HepG2 (cell line): ENCODE results near the gene UNC5C. TPM values are rescaled to one million over a fixed set of nuclear protein-coding genes. Genes with fewer than 3 reads are reported as not detected.

Source experiments
- ATAC-seq: fragments of 200-7000 bp; cut with Tn5 transposase; 3 replicates; pipeline ENCODE4 v1.9.1; 2020; ENCODE audit warnings: mild to moderate bottlenecking, moderate library complexity
- BruUV-seq: library from RNA; stranded (reverse); fragments of 400-500 nt; replicated peaks from 2 replicates; lab custom pipeline; 2021; lab: Mats Ljungman, UMichigan
- CTCF ChIA-PET: fragments of 300-600 bp; formaldehyde crosslinking; extraction: SDS; loops from one replicate; lab custom pipeline; 2021; ENCODE audit warnings: low total read pairs, inconsistent platforms, low intra/inter-chr PET ratio; lab: Yijun Ruan, JAX
- POLR2A ChIA-PET: fragments of 350-600 bp; sonication (Branson Sonifier 250); formaldehyde crosslinking; loops from one replicate; lab custom pipeline; 2020; ENCODE audit warnings: antibody characterized with exemption, inconsistent platforms; lab: Yijun Ruan, JAX
- DNase-seq: peaks from one replicate; pipeline ENCODE4 v3.0.0-alpha.2; 2015; ENCODE audit warnings: low spot score
- FAIRE-seq: peaks from 3 replicates; lab custom pipeline; 2011; peaks lifted over from hg19 to GRCh38; lab: Jason Lieb, UNC
- H2AFZ ChIP-seq: one replicate; pipeline ENCODE4 v1.6.1; 2011; ENCODE audit warnings: low read length, inconsistent platforms
- H3K27ac ChIP-seq: fragments of 300-600 bp; 3 replicates; pipeline ENCODE4 v1.8.0; 2011; ENCODE audit warnings: mixed run types, mild to moderate bottlenecking, mixed read lengths, low read length, inconsistent platforms; ENCODE audit not compliant: insufficient read depth; ENCODE audit errors: extremely low read length
- H3K27me3 ChIP-seq, 2 experiments: fragments of 200-600 bp in 1 of 2; 2 replicates in 1 of 2; 3 replicates in 1 of 2; pipeline versions ENCODE4 v1.6.0 to v1.8.0; 2011; ENCODE audit warnings: low read length in 2 of 2, mild to moderate bottlenecking in 2 of 2, moderate library complexity in 2 of 2, inconsistent platforms in 1 of 2; ENCODE audit not compliant: insufficient read depth in 2 of 2, control insufficient read depth in 1 of 2
- H3K36me3 ChIP-seq, 2 experiments: fragments of 200-600 bp in 1 of 2; replicated peaks in 1 of 2; 2 replicates in 1 of 2; 3 replicates in 1 of 2; pipeline versions ENCODE4 v1.5.1 to v1.8.0; 2011; ENCODE audit warnings: low read length in 2 of 2, inconsistent platforms in 1 of 2; ENCODE audit not compliant: insufficient read depth in 2 of 2, control insufficient read depth in 1 of 2
- H3K4me1 ChIP-seq: 2 replicates; pipeline ENCODE4 v1.5.1; 2012; ENCODE audit warnings: low read length, inconsistent platforms; ENCODE audit not compliant: insufficient read depth
- H3K4me2 ChIP-seq: 2 replicates; pipeline ENCODE4 v1.6.0; 2011; ENCODE audit warnings: low read depth, low read length, inconsistent platforms
- H3K4me3 ChIP-seq, 3 experiments: fragments of 200-600 bp in 1 of 3; sonication (generic), shearing (Covaris generic) in 1 of 3; replicated peaks in 1 of 3; 2 replicates each; pipeline ENCODE4 v1.5.1; 2011 to 2016; ENCODE audit warnings: low read length in 3 of 3, inconsistent platforms in 2 of 3, low read depth in 2 of 3, mild to moderate bottlenecking in 2 of 3, control low read depth in 1 of 3, mixed read lengths in 1 of 3; ENCODE audit not compliant: insufficient read depth in 1 of 3
- H3K79me2 ChIP-seq: one replicate; pipeline ENCODE4 v1.6.1; 2011; ENCODE audit warnings: low read length, inconsistent platforms; ENCODE audit not compliant: insufficient read depth
- H3K9ac ChIP-seq: 2 replicates; pipeline ENCODE4 v1.6.0; 2011; ENCODE audit warnings: mild to moderate bottlenecking, low read depth, low read length, inconsistent platforms; ENCODE audit not compliant: insufficient read depth
- H3K9me3 ChIP-seq: 2 replicates; pipeline ENCODE4 v1.5.1; 2012; ENCODE audit warnings: mild to moderate bottlenecking, low read length
- H4K20me1 ChIP-seq: 2 replicates; pipeline ENCODE4 v1.6.0; 2011; ENCODE audit warnings: inconsistent platforms, mild to moderate bottlenecking, low read length, moderate library complexity; ENCODE audit not compliant: insufficient read depth
- ATF7 ChIP-seq, 2 experiments: fragments of 450-650 bp in 1 of 2; sonication (generic) in 1 of 2; formaldehyde crosslinking in 1 of 2; IDR thresholded peaks; 2 replicates each; pipeline versions ENCODE4 v1.4.0 to v1.6.1; 2016 to 2020; ENCODE audit warnings: antibody characterized with exemption in 1 of 2, mild to moderate bottlenecking in 1 of 2, missing genetic modification reagents in 1 of 2
- BHLHE40 ChIP-seq: IDR thresholded peaks from 2 replicates; pipeline ENCODE4 v1.6.1; 2011; ENCODE audit warnings: low read length, improper control_type of control experiment
- FOXO1 ChIP-seq: sonication (generic); formaldehyde crosslinking; IDR thresholded peaks from 2 replicates; pipeline ENCODE4 v1.4.0; 2020; ENCODE audit warnings: missing genetic modification reagents
- HNRNPL ChIP-seq: fragments of 200-400 bp; formaldehyde crosslinking; IDR thresholded peaks from 2 replicates; pipeline ENCODE4 v1.6.1; 2017; ENCODE audit warnings: mild to moderate bottlenecking, low read depth, low read length
- KDM1A ChIP-seq: IDR thresholded peaks from 2 replicates; pipeline ENCODE4 v1.6.1; 2016; ENCODE audit warnings: missing compliant biosample characterization
- MYNN ChIP-seq: sonication (generic); formaldehyde crosslinking; IDR thresholded peaks from 2 replicates; pipeline ENCODE4 v1.4.0; 2020; ENCODE audit warnings: mild to moderate bottlenecking, low read depth, missing genetic modification reagents
- RBM39 ChIP-seq: fragments of 200-400 bp; formaldehyde crosslinking; IDR thresholded peaks from one replicate; pipeline ENCODE4 v1.6.1; 2018; ENCODE audit warnings: antibody characterized with exemption, mild to moderate bottlenecking, low read depth, low read length; ENCODE audit not compliant: poor library complexity, severe bottlenecking
- SOX6 ChIP-seq, 2 experiments: fragments of 450-650 bp in 1 of 2; sonication (generic) in 1 of 2; formaldehyde crosslinking in 1 of 2; IDR thresholded peaks; 2 replicates each; pipeline versions ENCODE4 v1.4.0 to v1.6.1; 2017 to 2020; ENCODE audit warnings: antibody characterized with exemption in 1 of 2, mild to moderate bottlenecking in 1 of 2, missing genetic modification reagents in 1 of 2
- SP1 ChIP-seq, 2 experiments: fragments of 450-650 bp in 1 of 2; sonication (generic) in 1 of 2; formaldehyde crosslinking in 1 of 2; IDR thresholded peaks; 2 replicates each; pipeline versions ENCODE4 v1.4.0 to v1.6.1; 2016 to 2020; ENCODE audit warnings: missing genetic modification reagents in 1 of 2
- ZNF235 ChIP-seq: sonication (generic); formaldehyde crosslinking; IDR thresholded peaks from 2 replicates; pipeline ENCODE4 v1.8.1; 2023; ENCODE audit warnings: mild to moderate bottlenecking, missing genetic modification reagents, borderline replicate concordance
- ZNF251 ChIP-seq: sonication (generic); formaldehyde crosslinking; IDR thresholded peaks from 2 replicates; pipeline ENCODE4 v1.9.0; 2021; ENCODE audit warnings: mild to moderate bottlenecking, missing genetic modification reagents
- ZNF546 ChIP-seq: sonication (generic); formaldehyde crosslinking; conservative IDR thresholded peaks from 2 replicates; pipeline ENCODE4 v1.8.1; 2023; ENCODE audit warnings: mild to moderate bottlenecking, missing genetic modification reagents
- ZNF619 ChIP-seq: sonication (generic); formaldehyde crosslinking; IDR thresholded peaks from 2 replicates; pipeline ENCODE4 v1.4.0; 2020; ENCODE audit warnings: mild to moderate bottlenecking, missing genetic modification reagents
- WGBS: methylation state at CpG from one replicate; pipeline ENCODE4 v1.1.6; 2017; ENCODE audit warnings: low lambda C conversion rate; 5-methylcytosine and 5-hydroxymethylcytosine counted together
- in situ Hi-C: cut with HindIII; loops from 2 replicates; pipeline ENCODE4 v1.10.0; 2017; ENCODE audit warnings: low pct_unique_long_range_greater_than_20kb; ENCODE audit not compliant: extremely low pct_ligation_motif_present
- intact Hi-C: fragments of 100-400 bp; cut with micrococcal nuclease; formaldehyde crosslinking; loops from one replicate; pipeline ENCODE4 v1.10.0; 2022; ENCODE audit not compliant: unreplicated experiment
- polyA plus RNA-seq, 8 experiments: library from polyadenylated mRNA; depleted of rRNA in 3 of 8; stranded (reverse) in 7 of 8; unstranded in 1 of 8; fragments of >200 nt; fragmentation: Illumina TruSeq in 4 of 8; extraction: Trizol in 4 of 8; gene quantifications; 2 replicates each; pipeline versions ENCODE4 v1.2.1 to v1.2.3, GENCODE V29; 2011 to 2016; ENCODE audit warnings: low read depth in 4 of 8, missing spikeins in 1 of 8, mixed read lengths in 1 of 8; ENCODE audit not compliant: insufficient read depth in 1 of 8
- total RNA-seq, 5 experiments: library from RNA; depleted of rRNA; stranded (reverse); fragments of >200 nt; fragmentation: Illumina TruSeq; extraction: Trizol; gene quantifications; 2 replicates each; pipeline ENCODE4 v1.2.3, GENCODE V29; 2016; ENCODE audit warnings: low read depth in 1 of 5

UNC5C gene
- total and polyA plus RNA-seq, 2 of the 13 experiments (the other 11 are each of a cell fraction or from before 2014, with no cell fraction given): not detected

GRCh38 chr4:95590615-95591014 lies 41.8 kb upstream of the UNC5C start:
- Histone ChIP-seq H3K4me1 (no peaks in the 10 kb centered on the region), H3K27ac (no peak overlapping the region), H3K4me3 (no peak overlapping the region), H3K36me3 (no peaks in the 10 kb centered on the region), H3K9ac (no peak overlapping the region), H3K79me2 (no peaks in the 10 kb centered on the region), H4K20me1 (no peaks in the 10 kb centered on the region), H3K27me3 (no peaks in the 10 kb centered on the region), H2AFZ (no peak overlapping the region), H3K4me2 (no peak overlapping the region), H3K9me3 (no peaks in the 10 kb centered on the region)
- no TSS peak for BruUV-seq
- CTCF ChIA-PET: no interaction called here
- in situ Hi-C loops: no loop called here
- intact Hi-C loops: no loop called here
- 0% methylated on average over 1 of the region's 1 CpG for WGBS
- POLR2A ChIA-PET: no interaction called here
- ATAC-seq: no peak
- DNase-seq: no peak
- FAIRE-seq: no peak
- no peak for TF ChIP-seq KDM1A (CRISPR knock-in tag)
- TF ChIP-seq FOXO1 (CRISPR knock-in tag): no peak
- no peak for TF ChIP-seq MYNN
- TF ChIP-seq RBM39: no peak
- no peak for TF ChIP-seq ZNF619 (CRISPR knock-in tag)
- TF ChIP-seq HNRNPL: no peak
- TF ChIP-seq ZNF235 (CRISPR knock-in tag): no peak
- no peak for TF ChIP-seq BHLHE40
- no peak for TF ChIP-seq SP1 (IDR thresholded peaks at IDR 0.05)
- no peak for TF ChIP-seq SP1 (CRISPR knock-in tag; IDR thresholded peaks at IDR 0.05)
- no peak for TF ChIP-seq ZNF251 (CRISPR knock-in tag)
- TF ChIP-seq ATF7 (IDR thresholded peaks at IDR 0.05): no peak
- TF ChIP-seq ATF7 (CRISPR knock-in tag; IDR thresholded peaks at IDR 0.05): no peak
- no peak for TF ChIP-seq SOX6 (IDR thresholded peaks at IDR 0.05)
- no peak for TF ChIP-seq SOX6 (CRISPR knock-in tag; IDR thresholded peaks at IDR 0.05)
- no peak for TF ChIP-seq ZNF546 (CRISPR knock-in tag)
- TF ChIP-seq, all 625 proteins: peak for 0
